GM23338 (cell line): ENCODE data around the gene GCA. TPM values are rescaled to one million over a fixed set of nuclear protein-coding genes. Genes with fewer than 3 reads are reported as not detected.

Experiments used
- ATAC-seq: fragments of 200-7000 bp; cut with Tn5 transposase; 3 replicates; pipeline ENCODE4 v1.9.1; 2020
- DNase-seq: peaks from one replicate; pipeline ENCODE4 v3.0.0-alpha.2; 2015; ENCODE audit warnings: low spot score
- H2AFZ ChIP-seq: fragments of 200-600 bp; sonication (generic); 2 replicates; pipeline ENCODE4 v1.8.0; 2016; ENCODE audit warnings: antibody characterized with exemption, mild to moderate bottlenecking, moderate library complexity
- H3F3A ChIP-seq: fragments of 200-600 bp; sonication (generic); replicated peaks from 2 replicates; pipeline ENCODE4 v1.8.0; 2017; ENCODE audit warnings: antibody characterized with exemption, mixed run types, low read depth
- H3K27ac ChIP-seq: fragments of 200-600 bp; sonication (generic); 2 replicates; pipeline ENCODE4 v1.6.1; 2016; ENCODE audit warnings: low read depth
- H3K27me3 ChIP-seq: fragments of 200-600 bp; sonication (generic); 2 replicates; pipeline ENCODE4 v1.8.0; 2016; ENCODE audit warnings: mild to moderate bottlenecking, mixed run types, moderate library complexity; ENCODE audit not compliant: insufficient read depth
- H3K36me3 ChIP-seq: fragments of 200-600 bp; sonication (generic); 2 replicates; pipeline ENCODE4 v1.8.0; 2016; ENCODE audit warnings: mild to moderate bottlenecking; ENCODE audit not compliant: insufficient read depth
- H3K4me1 ChIP-seq: fragments of 200-600 bp; sonication (generic); 2 replicates; pipeline ENCODE4 v1.8.0; 2016; ENCODE audit warnings: mild to moderate bottlenecking, moderate library complexity; ENCODE audit not compliant: insufficient read depth
- H3K4me2 ChIP-seq: fragments of 200-600 bp; sonication (generic); 2 replicates; pipeline ENCODE4 v1.7.1; 2017; ENCODE audit warnings: mixed run types
- H3K4me3 ChIP-seq: fragments of 200-600 bp; sonication (generic); 2 replicates; pipeline ENCODE4 v1.6.1; 2016; ENCODE audit warnings: mixed run types
- H3K79me2 ChIP-seq: fragments of 200-600 bp; sonication (generic); replicated peaks from 2 replicates; pipeline ENCODE4 v1.8.0; 2017; ENCODE audit warnings: mild to moderate bottlenecking; ENCODE audit not compliant: insufficient read depth
- H3K9me2 ChIP-seq: fragments of 200-600 bp; sonication (generic); 2 replicates; pipeline ENCODE4 v1.8.0; 2017; ENCODE audit not compliant: insufficient read depth
- H4K20me1 ChIP-seq: fragments of 200-600 bp; sonication (generic); replicated peaks from 2 replicates; pipeline ENCODE4 v1.8.0; 2017; ENCODE audit warnings: mild to moderate bottlenecking; ENCODE audit not compliant: insufficient read depth
- H3K27ac Mint-ChIP-seq: 2 replicates; pipeline ENCODE4 v1.8.0; 2020; ENCODE audit warnings: inconsistent platforms, mild to moderate bottlenecking, moderate library complexity, mixed read lengths
- H3K27me3 Mint-ChIP-seq: 3 replicates; pipeline ENCODE4 v1.8.0; 2022; ENCODE audit warnings: low read depth, mild to moderate bottlenecking, moderate library complexity, mixed read lengths, inconsistent platforms; ENCODE audit not compliant: insufficient read depth, poor library complexity
- H3K36me3 Mint-ChIP-seq: 3 replicates; pipeline ENCODE4 v1.8.0; 2021; ENCODE audit warnings: low read depth, mild to moderate bottlenecking, inconsistent platforms, moderate library complexity, mixed read lengths
- H3K4me1 Mint-ChIP-seq: 3 replicates; pipeline ENCODE4 v1.8.0; 2020; ENCODE audit warnings: mild to moderate bottlenecking, inconsistent platforms, mixed read lengths
- H3K4me3 Mint-ChIP-seq: 3 replicates; pipeline ENCODE4 v1.8.0; 2021; ENCODE audit warnings: moderate library complexity, mild to moderate bottlenecking, inconsistent platforms, mixed read lengths
- H3K9me3 Mint-ChIP-seq: 3 replicates; pipeline ENCODE4 v1.8.0; 2020; ENCODE audit warnings: moderate library complexity, mild to moderate bottlenecking, inconsistent platforms, mixed read lengths
- CREB1 ChIP-seq: fragments of 250-450 bp; sonication (Bioruptor Pico); IDR thresholded peaks from 2 replicates; pipeline ENCODE4 v1.5.0; 2020; ENCODE audit warnings: low read depth, mild to moderate bottlenecking, moderate library complexity
- EZH2 ChIP-seq: fragments of 200-600 bp; sonication (generic); IDR thresholded peaks from one replicate; pipeline ENCODE4 v1.8.0; 2017; ENCODE audit warnings: antibody characterized with exemption, mild to moderate bottlenecking, low read depth; ENCODE audit not compliant: unreplicated experiment
- EZH2phosphoT487 ChIP-seq: fragments of 200-600 bp; sonication (generic); IDR thresholded peaks from one replicate; pipeline ENCODE4 v1.8.1; 2018; ENCODE audit warnings: antibody characterized with exemption; ENCODE audit not compliant: unreplicated experiment
- JUNB ChIP-seq: IDR thresholded peaks from one replicate; pipeline ENCODE4 v1.6.1; 2016; ENCODE audit warnings: antibody characterized with exemption; ENCODE audit not compliant: unreplicated experiment
- NANOG ChIP-seq: IDR thresholded peaks from 2 replicates; pipeline ENCODE4 v1.6.1; 2016; ENCODE audit warnings: antibody characterized with exemption, borderline replicate concordance
- POLR2AphosphoS5 ChIP-seq: IDR thresholded peaks from 2 replicates; pipeline ENCODE4 v1.6.1; 2016; ENCODE audit warnings: antibody characterized with exemption, low read depth
- ZNF114 ChIP-seq: fragments of 250-450 bp; sonication (Bioruptor Pico); IDR thresholded peaks from 2 replicates; pipeline ENCODE4 v1.5.0; 2020; ENCODE audit warnings: mild to moderate bottlenecking, moderate library complexity
- ZNF331 ChIP-seq: fragments of 250-450 bp; sonication (Bioruptor Pico); IDR thresholded peaks from 2 replicates; pipeline ENCODE4 v1.5.0; 2020; ENCODE audit warnings: low read depth, mild to moderate bottlenecking, moderate library complexity
- polyA plus RNA-seq: library from polyadenylated mRNA; unstranded; fragments of >200 nt; fragmentation: Nextera tagmentation; extraction: Ambion mirVana; gene quantifications from 2 replicates; pipeline ENCODE4 v1.2.1, GENCODE V29; 2016
- total RNA-seq: library from RNA; depleted of rRNA; stranded (reverse); fragments of >200 nt; shearing (Covaris generic); gene quantifications from 2 replicates; pipeline ENCODE4 v1.2.3, GENCODE V29; 2014
- TF ChIP-seq, protein P1 (sequence below): IDR thresholded peaks from one replicate; pipeline ENCODE4 v1.6.1; 2018; ENCODE audit warnings: antibody characterized with exemption; ENCODE audit not compliant: unreplicated experiment
- TF ChIP-seq, protein P2 (sequence below): IDR thresholded peaks from 2 replicates; pipeline ENCODE4 v1.6.1; 2016; ENCODE audit warnings: antibody characterized with exemption
- TF ChIP-seq, protein P3 (sequence below): fragments of 250-450 bp; sonication (Bioruptor Pico); IDR thresholded peaks from 2 replicates; pipeline ENCODE4 v1.5.0; 2020; ENCODE audit warnings: mild to moderate bottlenecking, moderate library complexity

The GCA gene
- total and polyA plus RNA-seq, 2 experiments from 2014 or later: 39.3 to 62.7 TPM

DNA sequence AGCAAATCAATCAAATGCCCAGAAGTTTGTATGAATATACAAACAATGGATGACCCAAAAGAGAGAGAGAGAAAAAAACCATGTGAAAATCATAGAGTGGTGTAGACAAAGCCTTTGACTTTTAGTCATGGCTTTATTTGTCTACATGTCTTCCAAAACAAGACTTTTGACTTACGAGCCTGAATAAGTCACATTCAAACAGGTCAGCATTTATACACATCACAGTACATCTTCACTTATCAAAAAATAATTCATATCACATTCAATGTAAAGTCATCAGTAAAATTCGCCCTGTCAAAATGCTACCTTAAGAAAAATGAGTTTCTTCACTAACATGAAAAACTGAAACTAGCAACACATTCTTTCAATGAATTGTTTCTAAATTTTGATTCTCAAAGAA lies 27.3 kb upstream of the GCA start:
- peaks cover 23% of the 10 kb centered on the region for H3K4me1 Mint-ChIP-seq
- no peak for DNase-seq
- H3K36me3 Mint-ChIP-seq: no peaks in the 10 kb centered on the region
- no peak for ATAC-seq
- Histone ChIP-seq H3F3A (no peaks in the 10 kb centered on the region), H4K20me1 (no peaks in the 10 kb centered on the region), H3K27me3 (peaks cover 12% of the 10 kb centered on the region), H2AFZ (no peak overlapping the region), H3K4me3 (no peak overlapping the region), H3K36me3 (no peaks in the 10 kb centered on the region), H3K9me2 (no peaks in the 10 kb centered on the region), H3K4me1 (peaks cover 21% of the 10 kb centered on the region), H3K27ac (no peak overlapping the region), H3K4me2 (no peak overlapping the region), H3K79me2 (no peaks in the 10 kb centered on the region)
- H3K27ac Mint-ChIP-seq: no peak overlapping the region
- H3K9me3 Mint-ChIP-seq: no peaks in the 10 kb centered on the region; the same call in 2 of the 3 replicates
- no peak overlapping the region for H3K4me3 Mint-ChIP-seq
- H3K27me3 Mint-ChIP-seq: peaks cover 7% of the 10 kb centered on the region
- TF ChIP-seq NANOG: no peak
- no peak for TF ChIP-seq POLR2AphosphoS5
- TF ChIP-seq ZNF114 (CRISPR knock-in tag): no peak
- TF ChIP-seq JUNB: no peak
- TF ChIP-seq, protein P1, sequence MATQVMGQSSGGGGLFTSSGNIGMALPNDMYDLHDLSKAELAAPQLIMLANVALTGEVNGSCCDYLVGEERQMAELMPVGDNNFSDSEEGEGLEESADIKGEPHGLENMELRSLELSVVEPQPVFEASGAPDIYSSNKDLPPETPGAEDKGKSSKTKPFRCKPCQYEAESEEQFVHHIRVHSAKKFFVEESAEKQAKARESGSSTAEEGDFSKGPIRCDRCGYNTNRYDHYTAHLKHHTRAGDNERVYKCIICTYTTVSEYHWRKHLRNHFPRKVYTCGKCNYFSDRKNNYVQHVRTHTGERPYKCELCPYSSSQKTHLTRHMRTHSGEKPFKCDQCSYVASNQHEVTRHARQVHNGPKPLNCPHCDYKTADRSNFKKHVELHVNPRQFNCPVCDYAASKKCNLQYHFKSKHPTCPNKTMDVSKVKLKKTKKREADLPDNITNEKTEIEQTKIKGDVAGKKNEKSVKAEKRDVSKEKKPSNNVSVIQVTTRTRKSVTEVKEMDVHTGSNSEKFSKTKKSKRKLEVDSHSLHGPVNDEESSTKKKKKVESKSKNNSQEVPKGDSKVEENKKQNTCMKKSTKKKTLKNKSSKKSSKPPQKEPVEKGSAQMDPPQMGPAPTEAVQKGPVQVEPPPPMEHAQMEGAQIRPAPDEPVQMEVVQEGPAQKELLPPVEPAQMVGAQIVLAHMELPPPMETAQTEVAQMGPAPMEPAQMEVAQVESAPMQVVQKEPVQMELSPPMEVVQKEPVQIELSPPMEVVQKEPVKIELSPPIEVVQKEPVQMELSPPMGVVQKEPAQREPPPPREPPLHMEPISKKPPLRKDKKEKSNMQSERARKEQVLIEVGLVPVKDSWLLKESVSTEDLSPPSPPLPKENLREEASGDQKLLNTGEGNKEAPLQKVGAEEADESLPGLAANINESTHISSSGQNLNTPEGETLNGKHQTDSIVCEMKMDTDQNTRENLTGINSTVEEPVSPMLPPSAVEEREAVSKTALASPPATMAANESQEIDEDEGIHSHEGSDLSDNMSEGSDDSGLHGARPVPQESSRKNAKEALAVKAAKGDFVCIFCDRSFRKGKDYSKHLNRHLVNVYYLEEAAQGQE: no peak
- TF ChIP-seq, protein P2, sequence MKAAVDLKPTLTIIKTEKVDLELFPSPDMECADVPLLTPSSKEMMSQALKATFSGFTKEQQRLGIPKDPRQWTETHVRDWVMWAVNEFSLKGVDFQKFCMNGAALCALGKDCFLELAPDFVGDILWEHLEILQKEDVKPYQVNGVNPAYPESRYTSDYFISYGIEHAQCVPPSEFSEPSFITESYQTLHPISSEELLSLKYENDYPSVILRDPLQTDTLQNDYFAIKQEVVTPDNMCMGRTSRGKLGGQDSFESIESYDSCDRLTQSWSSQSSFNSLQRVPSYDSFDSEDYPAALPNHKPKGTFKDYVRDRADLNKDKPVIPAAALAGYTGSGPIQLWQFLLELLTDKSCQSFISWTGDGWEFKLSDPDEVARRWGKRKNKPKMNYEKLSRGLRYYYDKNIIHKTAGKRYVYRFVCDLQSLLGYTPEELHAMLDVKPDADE: no peak
- TF ChIP-seq ZNF331: no peak
- TF ChIP-seq CREB1 (CRISPR knock-in tag): no peak
- no peak for TF ChIP-seq EZH2
- TF ChIP-seq EZH2phosphoT487: no peak
- TF ChIP-seq, protein P3, sequence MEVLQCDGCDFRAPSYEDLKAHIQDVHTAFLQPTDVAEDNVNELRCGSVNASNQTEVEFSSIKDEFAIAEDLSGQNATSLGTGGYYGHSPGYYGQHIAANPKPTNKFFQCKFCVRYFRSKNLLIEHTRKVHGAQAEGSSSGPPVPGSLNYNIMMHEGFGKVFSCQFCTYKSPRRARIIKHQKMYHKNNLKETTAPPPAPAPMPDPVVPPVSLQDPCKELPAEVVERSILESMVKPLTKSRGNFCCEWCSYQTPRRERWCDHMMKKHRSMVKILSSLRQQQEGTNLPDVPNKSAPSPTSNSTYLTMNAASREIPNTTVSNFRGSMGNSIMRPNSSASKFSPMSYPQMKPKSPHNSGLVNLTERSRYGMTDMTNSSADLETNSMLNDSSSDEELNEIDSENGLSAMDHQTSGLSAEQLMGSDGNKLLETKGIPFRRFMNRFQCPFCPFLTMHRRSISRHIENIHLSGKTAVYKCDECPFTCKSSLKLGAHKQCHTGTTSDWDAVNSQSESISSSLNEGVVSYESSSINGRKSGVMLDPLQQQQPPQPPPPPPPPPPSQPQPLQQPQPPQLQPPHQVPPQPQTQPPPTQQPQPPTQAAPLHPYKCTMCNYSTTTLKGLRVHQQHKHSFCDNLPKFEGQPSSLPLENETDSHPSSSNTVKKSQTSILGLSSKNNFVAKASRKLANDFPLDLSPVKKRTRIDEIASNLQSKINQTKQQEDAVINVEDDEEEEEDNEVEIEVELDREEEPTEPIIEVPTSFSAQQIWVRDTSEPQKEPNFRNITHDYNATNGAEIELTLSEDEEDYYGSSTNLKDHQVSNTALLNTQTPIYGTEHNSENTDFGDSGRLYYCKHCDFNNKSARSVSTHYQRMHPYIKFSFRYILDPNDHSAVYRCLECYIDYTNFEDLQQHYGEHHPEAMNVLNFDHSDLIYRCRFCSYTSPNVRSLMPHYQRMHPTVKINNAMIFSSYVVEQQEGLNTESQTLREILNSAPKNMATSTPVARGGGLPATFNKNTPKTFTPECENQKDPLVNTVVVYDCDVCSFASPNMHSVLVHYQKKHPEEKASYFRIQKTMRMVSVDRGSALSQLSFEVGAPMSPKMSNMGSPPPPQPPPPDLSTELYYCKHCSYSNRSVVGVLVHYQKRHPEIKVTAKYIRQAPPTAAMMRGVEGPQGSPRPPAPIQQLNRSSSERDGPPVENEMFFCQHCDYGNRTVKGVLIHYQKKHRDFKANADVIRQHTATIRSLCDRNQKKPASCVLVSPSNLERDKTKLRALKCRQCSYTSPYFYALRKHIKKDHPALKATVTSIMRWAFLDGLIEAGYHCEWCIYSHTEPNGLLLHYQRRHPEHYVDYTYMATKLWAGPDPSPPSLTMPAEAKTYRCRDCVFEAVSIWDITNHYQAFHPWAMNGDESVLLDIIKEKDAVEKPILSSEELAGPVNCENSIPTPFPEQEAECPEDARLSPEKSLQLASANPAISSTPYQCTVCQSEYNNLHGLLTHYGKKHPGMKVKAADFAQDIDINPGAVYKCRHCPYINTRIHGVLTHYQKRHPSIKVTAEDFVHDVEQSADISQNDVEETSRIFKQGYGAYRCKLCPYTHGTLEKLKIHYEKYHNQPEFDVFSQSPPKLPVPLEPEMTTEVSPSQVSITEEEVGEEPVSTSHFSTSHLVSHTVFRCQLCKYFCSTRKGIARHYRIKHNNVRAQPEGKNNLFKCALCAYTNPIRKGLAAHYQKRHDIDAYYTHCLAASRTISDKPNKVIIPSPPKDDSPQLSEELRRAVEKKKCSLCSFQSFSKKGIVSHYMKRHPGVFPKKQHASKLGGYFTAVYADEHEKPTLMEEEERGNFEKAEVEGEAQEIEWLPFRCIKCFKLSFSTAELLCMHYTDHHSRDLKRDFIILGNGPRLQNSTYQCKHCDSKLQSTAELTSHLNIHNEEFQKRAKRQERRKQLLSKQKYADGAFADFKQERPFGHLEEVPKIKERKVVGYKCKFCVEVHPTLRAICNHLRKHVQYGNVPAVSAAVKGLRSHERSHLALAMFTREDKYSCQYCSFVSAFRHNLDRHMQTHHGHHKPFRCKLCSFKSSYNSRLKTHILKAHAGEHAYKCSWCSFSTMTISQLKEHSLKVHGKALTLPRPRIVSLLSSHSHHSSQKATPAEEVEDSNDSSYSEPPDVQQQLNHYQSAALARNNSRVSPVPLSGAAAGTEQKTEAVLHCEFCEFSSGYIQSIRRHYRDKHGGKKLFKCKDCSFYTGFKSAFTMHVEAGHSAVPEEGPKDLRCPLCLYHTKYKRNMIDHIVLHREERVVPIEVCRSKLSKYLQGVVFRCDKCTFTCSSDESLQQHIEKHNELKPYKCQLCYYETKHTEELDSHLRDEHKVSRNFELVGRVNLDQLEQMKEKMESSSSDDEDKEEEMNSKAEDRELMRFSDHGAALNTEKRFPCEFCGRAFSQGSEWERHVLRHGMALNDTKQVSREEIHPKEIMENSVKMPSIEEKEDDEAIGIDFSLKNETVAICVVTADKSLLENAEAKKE (CRISPR knock-in tag): no peak
